ENCODE data around the gene CEP43.
"Not testable (repeated sequence)": the region's sequence is repeated elsewhere in the genome, so short reads cannot be mapped to it uniquely, and the experiment has no call there.

Gene CEP43, protein sequence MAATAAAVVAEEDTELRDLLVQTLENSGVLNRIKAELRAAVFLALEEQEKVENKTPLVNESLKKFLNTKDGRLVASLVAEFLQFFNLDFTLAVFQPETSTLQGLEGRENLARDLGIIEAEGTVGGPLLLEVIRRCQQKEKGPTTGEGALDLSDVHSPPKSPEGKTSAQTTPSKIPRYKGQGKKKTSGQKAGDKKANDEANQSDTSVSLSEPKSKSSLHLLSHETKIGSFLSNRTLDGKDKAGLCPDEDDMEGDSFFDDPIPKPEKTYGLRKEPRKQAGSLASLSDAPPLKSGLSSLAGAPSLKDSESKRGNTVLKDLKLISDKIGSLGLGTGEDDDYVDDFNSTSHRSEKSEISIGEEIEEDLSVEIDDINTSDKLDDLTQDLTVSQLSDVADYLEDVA

DNA sequence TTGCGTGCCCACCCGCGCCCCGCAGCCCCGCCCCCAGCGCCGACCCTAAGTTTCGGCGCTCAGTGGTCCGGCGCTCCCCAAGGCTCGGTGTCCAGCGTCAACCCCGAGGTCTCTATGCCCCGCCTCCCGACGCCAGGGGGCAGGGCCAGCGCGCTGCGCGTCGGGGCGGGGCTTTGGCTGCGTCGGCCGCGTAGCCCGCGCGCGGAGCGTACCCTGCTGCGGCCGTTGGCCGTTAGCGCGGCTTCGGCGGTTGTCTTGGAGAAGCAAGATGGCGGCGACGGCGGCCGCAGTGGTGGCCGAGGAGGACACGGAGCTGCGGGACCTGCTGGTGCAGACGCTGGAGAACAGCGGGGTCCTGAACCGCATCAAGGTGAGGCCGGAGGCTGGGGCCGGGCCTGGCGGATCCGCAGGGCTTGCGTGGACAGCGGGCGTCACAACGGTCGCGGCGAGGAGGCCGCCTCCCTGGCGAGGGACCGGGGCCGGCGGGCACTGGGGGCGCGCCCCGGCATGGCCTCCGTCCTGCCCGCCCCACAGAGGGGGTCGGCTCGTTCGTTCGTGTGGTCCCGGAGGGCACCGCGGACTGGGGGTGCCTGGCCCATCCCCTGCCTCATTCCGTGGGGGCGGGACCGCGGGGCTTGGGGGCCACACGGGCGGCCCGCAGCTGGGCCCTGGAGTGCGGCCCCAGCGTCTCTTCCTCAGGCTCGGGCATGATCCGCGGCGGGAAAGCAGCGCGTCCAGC lies at the start of gene CEP43:
CEP43 (plus strand) TSS at position 253 of the 739 bp plus-strand sequence; CDS start at position 269, 16 bp downstream.
- intact Hi-C loops (cut with DNase I), result loop anchor here (10.0 kb wide), 1 partner anchor 145 kb away; no protein-coding TSS in a partner anchor
- peak; percentile 78 to 96 (median 94) for DNase-seq

DNA sequence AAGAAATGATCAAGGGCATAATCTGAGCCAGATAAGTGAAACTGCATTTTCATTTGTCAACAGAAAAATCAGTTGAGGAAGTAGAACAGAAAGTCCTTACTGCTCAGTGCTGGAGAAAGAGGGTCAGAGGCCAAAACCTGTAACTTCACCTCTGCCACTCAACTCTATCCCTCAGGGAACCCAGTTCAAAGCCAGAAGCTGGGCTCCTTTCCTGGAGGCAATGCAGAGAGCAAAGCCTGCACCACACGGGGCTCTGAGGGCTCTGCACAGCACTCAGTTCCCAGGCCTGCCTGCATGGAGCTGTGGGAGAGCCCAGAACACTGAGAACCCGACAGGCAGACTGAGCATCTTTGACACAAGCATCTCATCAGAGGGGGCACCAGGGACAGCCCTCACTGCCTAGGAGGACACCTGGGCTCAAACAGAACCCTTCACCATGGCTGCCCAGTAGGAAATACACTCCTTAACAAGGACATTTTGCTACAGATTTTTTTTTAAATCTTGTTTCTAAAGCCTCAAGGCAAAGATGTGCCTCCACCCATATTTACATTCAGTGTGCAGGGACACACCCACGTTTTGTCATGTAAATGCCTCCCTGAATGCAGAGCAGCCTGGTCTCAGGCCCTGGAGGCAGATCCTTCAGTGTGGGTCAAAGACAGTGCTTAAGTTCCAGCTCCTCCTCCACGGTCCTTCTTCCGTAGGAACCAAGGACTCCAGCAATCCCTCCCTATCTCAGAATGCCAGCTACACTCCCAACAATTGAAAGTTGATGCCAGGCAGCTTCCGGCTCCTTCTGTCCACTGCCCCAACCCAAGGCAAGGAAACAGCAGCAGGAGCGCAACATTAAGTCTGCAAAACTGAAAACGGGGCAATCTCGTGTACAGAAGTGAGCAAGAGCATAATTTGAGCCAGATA lies 49.4 kb upstream of the CEP43 start:
- DNase-seq, result peak in 6 of 42 donors; percentile 34 to 53 (median 50)
- intact Hi-C loops (cut with DNase I), result no loop called here

DNA sequence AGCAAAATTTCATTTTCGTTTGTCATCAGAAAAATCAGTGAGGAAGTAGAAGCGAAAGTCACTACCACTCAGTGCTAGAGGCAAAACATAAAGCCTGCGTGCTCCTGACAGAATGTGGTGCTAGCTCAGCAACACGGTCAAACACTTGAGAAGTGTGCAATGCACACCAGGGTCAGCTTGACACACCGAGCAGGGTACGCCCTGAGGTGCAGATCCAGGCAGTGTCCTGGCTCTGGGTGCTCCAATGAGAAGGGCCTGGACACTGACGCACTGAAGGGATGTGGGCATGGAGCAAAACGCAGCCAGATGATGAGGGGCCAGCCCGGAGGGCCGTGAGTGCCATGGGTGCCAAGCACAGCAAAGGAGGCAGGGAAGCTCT lies 48.8 kb upstream of the CEP43 start:
- no peak for DNase-seq
- intact Hi-C loops (cut with DNase I), result no loop called here

GRCh38 chr6:166950892-166951669 lies 48.1 kb upstream of the CEP43 start:
- DNase-seq, result peak in 41 of 42 donors; percentile 34 to 82 (median 67)
- intact Hi-C loops (cut with DNase I), result not testable (repeated sequence)

DNA sequence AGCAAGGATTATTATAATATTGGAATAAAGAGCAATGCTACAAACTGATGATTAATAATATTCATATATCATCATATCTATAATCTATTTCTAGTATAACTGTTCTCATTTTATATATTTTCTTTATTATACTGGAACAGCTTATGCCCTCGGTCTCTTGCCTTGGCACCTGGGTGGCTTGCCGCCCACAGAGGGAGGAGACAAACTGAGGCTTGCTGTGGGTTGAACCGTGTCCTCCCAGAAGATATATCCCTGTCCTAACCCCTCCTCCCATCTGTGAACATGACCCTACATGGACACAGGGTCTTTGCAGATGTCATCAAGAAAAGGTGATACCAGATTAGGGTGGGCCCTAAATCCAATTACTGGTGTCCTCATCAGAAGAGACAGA lies 47.5 kb upstream of the CEP43 start:
- intact Hi-C loops (cut with DNase I), result no loop called here

GRCh38 chr6:166952121-166952520 lies 47.1 kb upstream of the CEP43 start:
- DNase-seq, result peak in 4 of 42 donors; percentile 22 to 51 (median 40)
- intact Hi-C loops (cut with DNase I), result no loop called here

More for the DNA sequence above, 47.5 kb upstream of the CEP43 start:
- no peak for DNase-seq

- intact Hi-C loops (cut with DNase I), result no loop called here
- DNase-seq, result peak in 22 of 42 donors; percentile 27 to 77 (median 50)
Observed at GRCh38 chr6:166952567-166953486, 46.4 kb upstream of the CEP43 start.

GRCh38 chr6:166954118-166954713 lies 45.0 kb upstream of the CEP43 start:
- intact Hi-C loops (cut with DNase I), result no loop called here
- no peak for DNase-seq

DNA sequence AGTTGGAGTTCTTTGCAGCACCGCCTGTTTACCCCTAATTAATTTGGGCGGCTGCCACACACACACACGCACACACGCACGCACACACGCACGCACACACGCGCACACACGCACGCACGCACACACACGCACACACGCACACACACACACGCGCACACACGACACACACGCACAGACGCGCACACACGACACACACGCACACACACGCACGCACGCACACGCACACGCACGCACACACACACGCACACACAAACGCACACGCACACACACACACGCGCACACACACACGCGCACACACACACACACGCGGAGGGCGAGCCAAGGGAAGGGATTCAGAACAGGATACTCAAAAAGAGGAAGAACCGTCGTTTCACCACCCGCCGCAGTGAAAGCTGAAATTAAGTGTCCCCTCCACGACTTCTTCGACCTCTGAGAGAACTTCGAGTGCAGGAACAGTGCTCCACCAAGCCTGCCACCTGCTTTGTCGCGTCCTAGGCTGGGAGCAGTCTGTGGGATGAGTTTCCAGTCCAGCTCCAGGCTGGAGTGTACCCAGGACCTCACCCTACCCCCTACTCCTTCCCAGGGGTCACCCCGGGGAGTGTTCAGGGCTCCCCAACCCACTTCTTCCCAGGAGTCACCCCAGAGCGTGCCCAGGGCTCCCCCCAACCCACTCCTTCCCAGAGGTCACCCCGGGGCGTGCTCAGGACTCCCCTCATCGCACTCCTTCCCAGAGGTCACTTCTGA lies 43.9 kb upstream of the CEP43 start:
- intact Hi-C loops (cut with DNase I), result no loop called here
- DNase-seq, result peak in 7 of 42 donors; percentile 24 to 53 (median 40)

DNA sequence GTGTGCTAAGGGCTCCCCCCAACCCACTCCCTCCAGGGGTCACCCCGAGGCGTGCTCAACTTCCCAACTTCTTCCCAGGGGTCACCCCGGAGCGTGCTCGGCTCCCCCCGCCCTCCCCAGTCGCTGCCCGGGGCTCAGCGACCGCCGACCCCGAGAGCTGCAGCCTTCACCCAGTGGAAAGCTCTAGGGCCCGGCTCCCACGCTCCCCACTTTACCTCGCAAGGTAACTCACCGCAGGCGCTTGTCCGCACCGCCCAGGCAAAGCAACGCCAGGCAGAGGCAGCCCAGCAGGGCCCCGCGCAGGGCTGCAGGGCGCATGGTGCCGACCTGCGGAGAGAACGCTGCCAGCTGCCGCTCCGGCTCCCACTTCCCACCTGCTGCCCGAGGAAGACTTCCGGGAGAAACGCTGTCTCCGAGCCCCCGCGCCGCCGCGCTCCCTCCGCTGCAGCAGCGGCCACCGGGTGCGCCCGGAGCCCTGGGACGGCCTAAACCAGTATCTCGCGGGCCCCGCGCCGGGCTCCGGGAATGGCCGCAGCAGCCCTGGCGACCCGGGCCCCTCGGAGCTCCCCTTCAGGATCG lies 43.2 kb upstream of the CEP43 start:
- intact Hi-C loops (cut with DNase I), result no loop called here

GRCh38 chr6:166956444-166957086 lies 42.6 kb upstream of the CEP43 start, which contains the start of gene RNASET2:
Gene RNASET2 (minus strand): TSS chr6:166956550. CDS start chr6:166956182, 368 bp downstream.
- intact Hi-C loops (cut with DNase I), result no loop called here
- DNase-seq, result peak; percentile 84 to 98 (median 96)

More for the DNA sequence above, 43.2 kb upstream of the CEP43 start:
- peak in 23 of 42 donors; percentile 15 to 62 (median 38) for DNase-seq

DNA sequence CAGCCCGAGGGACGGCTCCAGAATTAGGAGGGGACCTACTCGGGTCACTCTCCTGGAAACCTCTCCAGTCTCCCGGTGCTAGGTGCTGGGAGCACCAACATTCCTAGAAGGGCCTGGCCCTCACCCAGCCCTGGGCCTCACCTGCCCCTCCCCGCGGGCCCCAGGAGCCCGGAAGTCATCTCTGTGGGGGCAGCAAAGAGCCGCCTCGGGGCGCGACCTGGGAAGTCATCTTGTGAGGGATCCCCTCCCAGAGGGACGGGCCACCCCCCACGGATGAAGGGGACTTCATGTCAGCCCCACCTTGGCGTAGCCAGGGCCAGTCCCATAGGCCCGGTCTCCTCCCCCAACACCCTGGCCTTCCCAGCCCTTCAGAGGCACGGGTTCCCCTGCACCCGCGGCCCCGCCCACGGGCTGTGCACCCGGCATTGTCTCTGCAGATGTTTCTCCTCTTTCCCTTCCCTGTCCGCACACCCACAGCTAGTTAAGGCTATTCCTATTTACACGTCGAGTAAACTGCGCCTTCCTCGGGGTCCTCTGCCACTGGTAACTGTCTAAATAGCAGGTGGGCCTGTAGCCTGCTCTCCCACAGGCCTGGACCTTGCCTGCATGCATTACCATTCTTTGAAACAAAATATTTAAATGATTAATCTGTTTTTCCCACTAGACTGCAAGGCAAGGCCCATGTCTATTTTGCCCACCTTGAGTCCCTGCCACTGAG lies 42.0 kb upstream of the CEP43 start:
- intact Hi-C loops (cut with DNase I), result no loop called here
- DNase-seq, result peak in 35 of 42 donors; percentile 5 to 65 (median 47)

- DNase-seq, result no peak
- intact Hi-C loops (cut with DNase I), result no loop called here
Observed at GRCh38 chr6:166957805-166958076, 41.5 kb upstream of the CEP43 start.

- intact Hi-C loops (cut with DNase I), result no loop called here
Observed at GRCh38 chr6:166958926-166959861, 40.0 kb upstream of the CEP43 start.

More at GRCh38 chr6:166958926-166959861, 40.0 kb upstream of the CEP43 start:
- DNase-seq, result peak in 7 of 42 donors; percentile 29 to 63 (median 36)

All from head of caudate nucleus (tissue), 42 donors.